Smooth muscle cell (in vitro differentiated cells): Measurements from ENCODE around the gene RABL3. TPM values are rescaled to one million over a fixed set of nuclear protein-coding genes. Genes with fewer than 3 reads are reported as not detected.
"Not testable (repeated sequence)": the region's sequence is repeated elsewhere in the genome, so short reads cannot be mapped to it uniquely, and the experiment has no call there.

Experiments used
- DNase-seq: peaks from one replicate; lab custom pipeline; 2025; ENCODE audit not compliant: unreplicated experiment; lab: John Stamatoyannopoulos, UW
- H2AFZ ChIP-seq: fragments of 200-600 bp; sonication (generic); 2 replicates; pipeline ENCODE4 v1.6.0; 2016; ENCODE audit warnings: antibody characterized with exemption, low read depth, mild to moderate bottlenecking
- H3F3A ChIP-seq: fragments of 200-600 bp; sonication (generic); 2 replicates; pipeline ENCODE4 v1.6.0; 2017; ENCODE audit warnings: antibody characterized with exemption, low read depth
- H3K27ac ChIP-seq: fragments of 200-600 bp; sonication (generic); 2 replicates; pipeline ENCODE4 v1.5.1; 2016; ENCODE audit warnings: low read depth, mild to moderate bottlenecking
- H3K27me3 ChIP-seq: fragments of 200-600 bp; sonication (generic); 2 replicates; pipeline ENCODE4 v1.6.1; 2016; ENCODE audit warnings: low read depth, mild to moderate bottlenecking
- H3K36me3 ChIP-seq: fragments of 200-600 bp; sonication (generic); 2 replicates; pipeline ENCODE4 v1.5.1; 2016; ENCODE audit warnings: low read depth
- H3K4me1 ChIP-seq: fragments of 200-600 bp; sonication (generic); 2 replicates; pipeline ENCODE4 v1.5.1; 2016; ENCODE audit warnings: low read depth
- H3K4me2 ChIP-seq: fragments of 200-600 bp; sonication (generic); 2 replicates; pipeline ENCODE4 v1.6.0; 2016; ENCODE audit warnings: mild to moderate bottlenecking
- H3K4me3 ChIP-seq: fragments of 200-600 bp; sonication (generic); 2 replicates; pipeline ENCODE4 v1.5.1; 2016; ENCODE audit warnings: mild to moderate bottlenecking
- H3K79me2 ChIP-seq: fragments of 200-600 bp; sonication (generic); 2 replicates; pipeline ENCODE4 v1.6.0; 2016; ENCODE audit warnings: low read depth, mild to moderate bottlenecking
- H3K9ac ChIP-seq: fragments of 200-600 bp; sonication (generic); 2 replicates; pipeline ENCODE4 v1.6.0; 2016; ENCODE audit warnings: low read depth
- H3K9me3 ChIP-seq: fragments of 200-600 bp; sonication (generic); replicated peaks from 2 replicates; pipeline ENCODE4 v1.5.1; 2016; ENCODE audit warnings: low read depth
- H4K20me1 ChIP-seq: fragments of 200-600 bp; sonication (generic); 2 replicates; pipeline ENCODE4 v1.6.0; 2016; ENCODE audit warnings: low read depth
- CTCF ChIP-seq: fragments of 200-600 bp; sonication (generic); IDR thresholded peaks from 2 replicates; pipeline ENCODE4 v1.5.1; 2017; ENCODE audit warnings: borderline replicate concordance, mild to moderate bottlenecking, antibody characterized with exemption; ENCODE audit not compliant: insufficient read depth, poor library complexity, severe bottlenecking
- WGBS: methylation state at CpG from one replicate; pipeline ENCODE4 v1.1.7; 2016; ENCODE audit warnings: low lambda C conversion rate; 5-methylcytosine and 5-hydroxymethylcytosine counted together
- polyA plus RNA-seq: library from polyadenylated mRNA; unstranded; fragments of >200 nt; fragmentation: Nextera tagmentation; extraction: Ambion mirVana; gene quantifications from 2 replicates; pipeline ENCODE4 v1.2.1, GENCODE V29; 2016
- total RNA-seq: library from RNA; depleted of rRNA; stranded (reverse); fragments of >200 nt; gene quantifications from 2 replicates; pipeline ENCODE4 v1.2.3, GENCODE V29; 2014

Gene RABL3
- total RNA-seq (29.3 and 33.5 TPM in 2 replicates), polyA plus RNA-seq (27.0 and 29.5 TPM in 2 replicates)

GRCh38 chr3:120742198-120742848, at the start of gene RABL3, which contains the start of gene GTF2E1:
RABL3 (minus strand) TSS chr3:120742516; CDS start chr3:120742507, 9 bp downstream.
GTF2E1 (plus strand) TSS chr3:120742744; CDS start chr3:120750553, 7,809 bp downstream.
- peak; percentile 78 for DNase-seq
- peaks cover 11% of the 10 kb centered on the region for H3K4me1 ChIP-seq
- peak within 1 kb of the TSS; percentile 91 for H2AFZ ChIP-seq
- no peaks in the 10 kb centered on the region for H4K20me1 ChIP-seq
- under 1% methylated on average over 39 of the region's 39 CpGs for WGBS
- peaks cover 60% of the 10 kb centered on the region for H3K79me2 ChIP-seq
- peak within 1 kb of the TSS; percentile 84 for H3K4me2 ChIP-seq
- H3K4me3 ChIP-seq, result peak within 1 kb of the TSS; percentile 84
- no peak for TF ChIP-seq CTCF
- H3K9me3 ChIP-seq, result no peaks in the 10 kb centered on the region
- H3K27me3 ChIP-seq, result no peaks in the 10 kb centered on the region
- H3F3A ChIP-seq, result no peaks in the 10 kb centered on the region
- peaks cover 3% of the 10 kb centered on the region for H3K36me3 ChIP-seq
- H3K9ac ChIP-seq, result peak within 1 kb of the TSS; percentile 98
- peak within 1 kb of the TSS; percentile 99 for H3K27ac ChIP-seq

GRCh38 chr3:120791913-120792312, 49.6 kb upstream of the RABL3 start:
- no peaks in the 10 kb centered on the region for H4K20me1 ChIP-seq
- H3K36me3 ChIP-seq, result no peaks in the 10 kb centered on the region
- DNase-seq, result no peak
- H3K27ac ChIP-seq, result peak overlapping the region; percentile 88
- no peak for TF ChIP-seq CTCF
- H3K4me1 ChIP-seq, result peaks cover 12% of the 10 kb centered on the region
- H3K27me3 ChIP-seq, result no peaks in the 10 kb centered on the region
- H3K79me2 ChIP-seq, result peaks cover 1% of the 10 kb centered on the region
- no peak overlapping the region for H2AFZ ChIP-seq
- H3K4me3 ChIP-seq, result no peak overlapping the region
- peak overlapping the region; percentile 57 for H3K4me2 ChIP-seq
- no peaks in the 10 kb centered on the region for H3K9me3 ChIP-seq
- WGBS, result 0% methylated on average over 1 of the region's 1 CpG
- H3K9ac ChIP-seq, result no peak overlapping the region
- H3F3A ChIP-seq, result peaks cover 21% of the 10 kb centered on the region

- Histone ChIP-seq H3K27me3 (no peaks in the 10 kb centered on the region), H4K20me1 (no peaks in the 10 kb centered on the region), H3K27ac (peak overlapping the region; percentile 88), H3K4me3 (no peak overlapping the region), H3K4me2 (peak overlapping the region; percentile 57), H3K36me3 (no peaks in the 10 kb centered on the region), H2AFZ (no peak overlapping the region), H3K9me3 (no peaks in the 10 kb centered on the region), H3K9ac (no peak overlapping the region), H3K79me2 (peaks cover 6% of the 10 kb centered on the region), H3K4me1 (peaks cover 12% of the 10 kb centered on the region), H3F3A (peaks cover 21% of the 10 kb centered on the region)
- 100% methylated on average over 1 of the region's 1 CpG for WGBS
- DNase-seq, result no peak
- TF ChIP-seq CTCF, result no peak
These were observed 48.7 kb upstream of the RABL3 start for GRCh38 chr3:120791010-120791409.

GRCh38 chr3:120785832-120786231, 43.5 kb upstream of the RABL3 start:
- Histone ChIP-seq H3K27ac (peak overlapping the region; percentile 43), H3K4me2 (peak overlapping the region; percentile 58), H3K79me2 (peaks cover 23% of the 10 kb centered on the region)
- not testable (repeated sequence) for DNase-seq, H3K9ac ChIP-seq, H3F3A ChIP-seq, H3K36me3 ChIP-seq, H3K9me3 ChIP-seq, H3K4me3 ChIP-seq, H3K4me1 ChIP-seq, H4K20me1 ChIP-seq, H3K27me3 ChIP-seq, H2AFZ ChIP-seq
- WGBS, result 65% methylated on average over 5 of the region's 5 CpGs
